Kidney epithelial cell (primary cell): Measurements from ENCODE around the gene HTRA3. TPM values are rescaled to one million over a fixed set of nuclear protein-coding genes. Genes with fewer than 3 reads are reported as not detected.

ENCODE experiments used
- DNase-seq: peaks from one replicate; pipeline ENCODE4 v3.0.0-alpha.2; 2010; ENCODE audit warnings: low read depth
- H3K27me3 ChIP-seq: 2 replicates; pipeline ENCODE4 v1.6.0; 2011; ENCODE audit warnings: low read length; ENCODE audit not compliant: control insufficient read depth, insufficient read depth
- H3K36me3 ChIP-seq: 2 replicates; pipeline ENCODE4 v1.5.1; 2011; ENCODE audit warnings: low read length; ENCODE audit not compliant: control insufficient read depth, insufficient read depth
- H3K4me3 ChIP-seq: 2 replicates; pipeline ENCODE4 v1.5.1; 2011; ENCODE audit warnings: low read depth, mild to moderate bottlenecking, control low read depth, low read length
- CTCF ChIP-seq: IDR thresholded peaks from 2 replicates; pipeline ENCODE4 v1.5.1; 2011; ENCODE audit warnings: mild to moderate bottlenecking, moderate library complexity, low read length, control low read depth, inconsistent platforms; ENCODE audit not compliant: insufficient read depth, poor library complexity, severe bottlenecking
- total RNA-seq: library from RNA; depleted of rRNA; stranded (reverse); fragments of >200 nt; gene quantifications from 2 replicates; pipeline ENCODE4 v1.2.3, GENCODE V29; 2015

Gene HTRA3
- total RNA-seq, 1 donor from 2014 or later: 4.7 TPM

GRCh38 chr4:8224267-8224974, 45.1 kb upstream of the HTRA3 start:
- no peak for TF ChIP-seq CTCF
- H3K27me3 ChIP-seq: no peaks in the 10 kb centered on the region
- DNase-seq: no peak
- no peak overlapping the region for H3K4me3 ChIP-seq
- no peaks in the 10 kb centered on the region for H3K36me3 ChIP-seq

GRCh38 chr4:8224975-8225625, 44.5 kb upstream of the HTRA3 start:
- no peaks in the 10 kb centered on the region for H3K27me3 ChIP-seq
- no peak for TF ChIP-seq CTCF
- DNase-seq: no peak
- no peak overlapping the region for H3K4me3 ChIP-seq
- no peaks in the 10 kb centered on the region for H3K36me3 ChIP-seq

GRCh38 chr4:8225706-8226443, 43.7 kb upstream of the HTRA3 start:
- Histone ChIP-seq H3K4me3 (no peak overlapping the region), H3K27me3 (no peaks in the 10 kb centered on the region), H3K36me3 (no peaks in the 10 kb centered on the region)
- TF ChIP-seq CTCF: no peak
- no peak for DNase-seq

GRCh38 chr4:8227201-8227770, 42.3 kb upstream of the HTRA3 start:
- Histone ChIP-seq H3K27me3 (no peaks in the 10 kb centered on the region), H3K4me3 (no peak overlapping the region), H3K36me3 (no peaks in the 10 kb centered on the region)
- TF ChIP-seq CTCF: no peak
- no peak for DNase-seq

GRCh38 chr4:8227771-8228318, 41.7 kb upstream of the HTRA3 start:
- H3K4me3 ChIP-seq: no peak overlapping the region
- no peak for TF ChIP-seq CTCF
- DNase-seq: no peak
- H3K36me3 ChIP-seq: no peaks in the 10 kb centered on the region
- no peaks in the 10 kb centered on the region for H3K27me3 ChIP-seq
